IPS-20b (cell line): Measurements from ENCODE around the gene TP53BP2.
"Not testable (repeated sequence)": the region's sequence is repeated elsewhere in the genome, so short reads cannot be mapped to it uniquely, and the experiment has no call there.

ENCODE experiments used
- H3K27ac ChIP-seq: one replicate; pipeline ENCODE4 v1.5.1; 2013; ENCODE audit warnings: low read length
- H3K27me3 ChIP-seq: 2 replicates; pipeline ENCODE4 v1.6.1; 2013; ENCODE audit warnings: mild to moderate bottlenecking, low read length, inconsistent platforms; ENCODE audit not compliant: insufficient read depth
- H3K36me3 ChIP-seq: 2 replicates; pipeline ENCODE4 v1.6.1; 2013; ENCODE audit warnings: low read depth, mild to moderate bottlenecking, inconsistent platforms, low read length, moderate library complexity; ENCODE audit not compliant: insufficient read depth
- H3K4me1 ChIP-seq: 2 replicates; pipeline ENCODE4 v1.6.1; 2013; ENCODE audit warnings: mild to moderate bottlenecking, control low read depth, inconsistent platforms, low read length, moderate library complexity; ENCODE audit not compliant: insufficient read depth
- H3K4me3 ChIP-seq: 2 replicates; pipeline ENCODE4 v1.5.1; 2013; ENCODE audit warnings: mild to moderate bottlenecking, low read length, inconsistent platforms
- H3K9ac ChIP-seq: 2 replicates; pipeline ENCODE4 v1.6.1; 2013; ENCODE audit warnings: low read depth, mild to moderate bottlenecking, inconsistent platforms, low read length, moderate library complexity
- H3K9me3 ChIP-seq: 2 replicates; pipeline ENCODE4 v1.6.1; 2013; ENCODE audit warnings: mild to moderate bottlenecking, low read depth, low read length, inconsistent platforms; ENCODE audit not compliant: insufficient read depth

Gene TP53BP2

GRCh38 chr1:223810586-223810985, 35.2 kb downstream of the TP53BP2 start:
- Histone ChIP-seq H3K4me1 (no peaks in the 10 kb centered on the region), H3K27me3 (no peaks in the 10 kb centered on the region), H3K9ac (no peak overlapping the region), H3K36me3 (peaks cover 83% of the 10 kb centered on the region), H3K4me3 (no peak overlapping the region), H3K27ac (no peak overlapping the region), H3K9me3 (0 out of 2 replicates have a peak, but pooled peaks cover 3% of the 10 kb centered on the region)

GRCh38 chr1:223809905-223810304, 35.8 kb downstream of the TP53BP2 start:
- not testable (repeated sequence) for H3K9me3 ChIP-seq, H3K27me3 ChIP-seq, H3K4me1 ChIP-seq, H3K9ac ChIP-seq, H3K27ac ChIP-seq, H3K4me3 ChIP-seq
- H3K36me3 ChIP-seq, result peaks cover 88% of the 10 kb centered on the region

GRCh38 chr1:223803211-223803610, 42.5 kb downstream of the TP53BP2 start:
- Histone ChIP-seq H3K4me3 (no peak overlapping the region), H3K9me3 (0 out of 2 replicates have a peak, but pooled peaks cover 3% of the 10 kb centered on the region), H3K27ac (no peak overlapping the region), H3K4me1 (no peaks in the 10 kb centered on the region), H3K27me3 (no peaks in the 10 kb centered on the region), H3K9ac (no peak overlapping the region), H3K36me3 (peaks cover 92% of the 10 kb centered on the region)

GRCh38 chr1:223802602-223803001, 43.1 kb downstream of the TP53BP2 start:
- Histone ChIP-seq H3K9me3 (0 out of 2 replicates have a peak, but pooled peaks cover 3% of the 10 kb centered on the region), H3K27ac (no peak overlapping the region), H3K27me3 (no peaks in the 10 kb centered on the region), H3K36me3 (peaks cover 94% of the 10 kb centered on the region), H3K9ac (no peak overlapping the region), H3K4me3 (no peak overlapping the region), H3K4me1 (no peaks in the 10 kb centered on the region)

GRCh38 chr1:223802032-223802431, 43.7 kb downstream of the TP53BP2 start:
- Histone ChIP-seq H3K4me1 (no peaks in the 10 kb centered on the region), H3K9me3 (no peaks in the 10 kb centered on the region), H3K9ac (no peak overlapping the region), H3K27me3 (no peaks in the 10 kb centered on the region), H3K4me3 (no peak overlapping the region), H3K36me3 (peaks cover 96% of the 10 kb centered on the region), H3K27ac (no peak overlapping the region)

GRCh38 chr1:223796210-223796609, 49.5 kb downstream of the TP53BP2 start:
- Histone ChIP-seq H3K4me1 (no peaks in the 10 kb centered on the region), H3K9me3 (no peaks in the 10 kb centered on the region), H3K27ac (no peak overlapping the region), H3K9ac (no peak overlapping the region), H3K36me3 (peaks cover 97% of the 10 kb centered on the region), H3K4me3 (no peak overlapping the region), H3K27me3 (no peaks in the 10 kb centered on the region)

GRCh38 chr1:223794136-223794880, 51.4 kb downstream of the TP53BP2 start:
- H3K36me3 ChIP-seq, result peaks cover 95% of the 10 kb centered on the region
- no peaks in the 10 kb centered on the region for H3K4me1 ChIP-seq
- H3K9ac ChIP-seq, result no peak overlapping the region
- no peak overlapping the region for H3K4me3 ChIP-seq
- H3K27me3 ChIP-seq, result no peaks in the 10 kb centered on the region
- no peaks in the 10 kb centered on the region for H3K9me3 ChIP-seq
- H3K27ac ChIP-seq, result no peak overlapping the region

- H3K4me1 ChIP-seq, result no peaks in the 10 kb centered on the region
- no peak overlapping the region for H3K27ac ChIP-seq
- no peaks in the 10 kb centered on the region for H3K27me3 ChIP-seq
- H3K9me3 ChIP-seq, result no peaks in the 10 kb centered on the region
- no peak overlapping the region for H3K4me3 ChIP-seq
- peaks cover 97% of the 10 kb centered on the region for H3K36me3 ChIP-seq
- no peak overlapping the region for H3K9ac ChIP-seq
Measured at GRCh38 chr1:223793716-223794115, 52.0 kb downstream of the TP53BP2 start.

GRCh38 chr1:223792046-223792445, 53.7 kb downstream of the TP53BP2 start:
- Histone ChIP-seq H3K9ac (no peak overlapping the region), H3K4me1 (no peaks in the 10 kb centered on the region), H3K9me3 (no peaks in the 10 kb centered on the region), H3K27me3 (no peaks in the 10 kb centered on the region), H3K4me3 (no peak overlapping the region), H3K36me3 (peaks cover 94% of the 10 kb centered on the region), H3K27ac (no peak overlapping the region)

GRCh38 chr1:223788746-223789415, 56.9 kb downstream of the TP53BP2 start:
- Histone ChIP-seq H3K9me3 (no peaks in the 10 kb centered on the region), H3K27me3 (no peaks in the 10 kb centered on the region), H3K9ac (no peak overlapping the region), H3K27ac (no peak overlapping the region), H3K4me3 (no peak overlapping the region), H3K4me1 (no peaks in the 10 kb centered on the region), H3K36me3 (peaks cover 87% of the 10 kb centered on the region)

GRCh38 chr1:223785808-223786207, 59.9 kb downstream of the TP53BP2 start:
- Histone ChIP-seq H3K4me1 (no peaks in the 10 kb centered on the region), H3K27ac (no peak overlapping the region), H3K9me3 (no peaks in the 10 kb centered on the region), H3K9ac (no peak overlapping the region), H3K27me3 (no peaks in the 10 kb centered on the region), H3K4me3 (no peak overlapping the region), H3K36me3 (peaks cover 82% of the 10 kb centered on the region)

- Histone ChIP-seq H3K36me3 (peaks cover 82% of the 10 kb centered on the region), H3K27me3 (no peaks in the 10 kb centered on the region), H3K4me3 (no peak overlapping the region), H3K4me1 (no peaks in the 10 kb centered on the region), H3K9ac (no peak overlapping the region), H3K27ac (no peak overlapping the region), H3K9me3 (no peaks in the 10 kb centered on the region)
Measured at GRCh38 chr1:223784541-223784940, 61.2 kb downstream of the TP53BP2 start.
